ENCODE results near the gene BAIAP2L2. TPM values are rescaled to one million over a fixed set of nuclear protein-coding genes. Genes with fewer than 3 reads are reported as not detected.
"Not testable (repeated sequence)": the region's sequence is repeated elsewhere in the genome, so short reads cannot be mapped to it uniquely, and the experiment has no call there.

BAIAP2L2 gene
- total RNA-seq, 1 donor from 2014 or later, result 0.54 TPM

GRCh38 chr22:38120359-38121110, 10.1 kb upstream of the BAIAP2L2 start:
- TF ChIP-seq EZH2 (IDR thresholded peaks at IDR 0.05; ENCODE audit: insufficient read depth, low read length), result no peak
- TF ChIP-seq, protein P1, sequence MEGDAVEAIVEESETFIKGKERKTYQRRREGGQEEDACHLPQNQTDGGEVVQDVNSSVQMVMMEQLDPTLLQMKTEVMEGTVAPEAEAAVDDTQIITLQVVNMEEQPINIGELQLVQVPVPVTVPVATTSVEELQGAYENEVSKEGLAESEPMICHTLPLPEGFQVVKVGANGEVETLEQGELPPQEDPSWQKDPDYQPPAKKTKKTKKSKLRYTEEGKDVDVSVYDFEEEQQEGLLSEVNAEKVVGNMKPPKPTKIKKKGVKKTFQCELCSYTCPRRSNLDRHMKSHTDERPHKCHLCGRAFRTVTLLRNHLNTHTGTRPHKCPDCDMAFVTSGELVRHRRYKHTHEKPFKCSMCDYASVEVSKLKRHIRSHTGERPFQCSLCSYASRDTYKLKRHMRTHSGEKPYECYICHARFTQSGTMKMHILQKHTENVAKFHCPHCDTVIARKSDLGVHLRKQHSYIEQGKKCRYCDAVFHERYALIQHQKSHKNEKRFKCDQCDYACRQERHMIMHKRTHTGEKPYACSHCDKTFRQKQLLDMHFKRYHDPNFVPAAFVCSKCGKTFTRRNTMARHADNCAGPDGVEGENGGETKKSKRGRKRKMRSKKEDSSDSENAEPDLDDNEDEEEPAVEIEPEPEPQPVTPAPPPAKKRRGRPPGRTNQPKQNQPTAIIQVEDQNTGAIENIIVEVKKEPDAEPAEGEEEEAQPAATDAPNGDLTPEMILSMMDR (IDR thresholded peaks at IDR 0.05; ENCODE audit: insufficient read depth, low read depth, low read length), result no peak
- Histone ChIP-seq H3K4me3 (ENCODE audit: insufficient read depth, low read depth, low read length) (no peak overlapping the region), H3K9ac (ENCODE audit: low read length) (no peak overlapping the region), H4K20me1 (ENCODE audit: insufficient read depth, low read length) (no peaks in the 10 kb centered on the region), H3K36me3 (ENCODE audit: insufficient read depth, low read length) (no peaks in the 10 kb centered on the region), H3K9me3 (ENCODE audit: insufficient read depth, low read depth, low read length) (no peaks in the 10 kb centered on the region), H3K27ac (ENCODE audit: low read depth, low read length) (no peak overlapping the region), H3K4me1 (ENCODE audit: insufficient read depth, low read length) (no peaks in the 10 kb centered on the region), H3K79me2 (ENCODE audit: insufficient read depth, low read length) (no peaks in the 10 kb centered on the region), H3K4me2 (ENCODE audit: low read length) (no peak overlapping the region), H3K27me3 (ENCODE audit: insufficient read depth, low read length) (no peaks in the 10 kb centered on the region), H2AFZ (ENCODE audit: low read depth, low read length) (no peak overlapping the region)
- DNase-seq (ENCODE audit: low read depth) (no peak), FAIRE-seq (no peak)
- Mint-ChIP-seq H3K27ac (ENCODE audit: unreplicated experiment) (no peak overlapping the region), H3K4me3 (ENCODE audit: unreplicated experiment) (no peak overlapping the region), H3K4me1 (ENCODE audit: low read depth, unreplicated experiment) (peaks cover 3% of the 10 kb centered on the region), H3K27me3 (ENCODE audit: low read depth, unreplicated experiment) (peaks cover 13% of the 10 kb centered on the region), H3K9me3 (ENCODE audit: unreplicated experiment) (no peaks in the 10 kb centered on the region), H3K36me3 (ENCODE audit: low read depth, unreplicated experiment) (no peaks in the 10 kb centered on the region)

GRCh38 chr22:38118747-38119146, 8.3 kb upstream of the BAIAP2L2 start:
- H3K36me3 Mint-ChIP-seq (ENCODE audit: low read depth, unreplicated experiment); H3K27ac ChIP-seq (ENCODE audit: low read depth, low read length); H3K36me3 ChIP-seq (ENCODE audit: insufficient read depth, low read length); FAIRE-seq; H3K9ac ChIP-seq (ENCODE audit: low read length); H3K79me2 ChIP-seq (ENCODE audit: insufficient read depth, low read length); H3K9me3 Mint-ChIP-seq (ENCODE audit: unreplicated experiment); H3K4me3 ChIP-seq (ENCODE audit: insufficient read depth, low read depth, low read length); H3K4me1 Mint-ChIP-seq (ENCODE audit: low read depth, unreplicated experiment); H3K9me3 ChIP-seq (ENCODE audit: insufficient read depth, low read depth, low read length); DNase-seq (ENCODE audit: low read depth); H3K27ac Mint-ChIP-seq (ENCODE audit: unreplicated experiment); H2AFZ ChIP-seq (ENCODE audit: low read depth, low read length); H3K4me1 ChIP-seq (ENCODE audit: insufficient read depth, low read length); H3K4me2 ChIP-seq (ENCODE audit: low read length); H4K20me1 ChIP-seq (ENCODE audit: insufficient read depth, low read length); H3K27me3 ChIP-seq (ENCODE audit: insufficient read depth, low read length); H3K4me3 Mint-ChIP-seq (ENCODE audit: unreplicated experiment): not testable (repeated sequence)
- peaks cover 11% of the 10 kb centered on the region for H3K27me3 Mint-ChIP-seq (ENCODE audit: low read depth, unreplicated experiment)

DNA sequence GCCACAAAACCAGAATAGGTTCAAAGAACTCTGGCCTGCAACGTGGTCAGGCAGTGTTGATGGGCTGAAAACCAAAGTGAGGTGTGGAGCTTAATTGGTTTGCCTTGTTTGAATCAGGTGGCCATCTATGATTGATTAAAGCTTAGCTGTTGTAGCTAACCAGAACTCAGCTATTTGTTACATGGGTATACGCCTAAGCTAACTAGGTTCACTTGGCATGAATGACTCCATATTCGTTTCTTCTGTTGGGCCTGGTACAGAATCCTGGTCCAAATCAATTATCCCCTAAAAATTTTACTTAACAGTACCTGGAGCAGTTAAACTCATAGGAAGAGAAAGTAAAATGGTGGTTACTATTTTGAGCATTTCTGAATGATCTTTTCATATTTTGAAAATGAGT, 7.7 kb upstream of the BAIAP2L2 start:
- no peak for FAIRE-seq
- no peaks in the 10 kb centered on the region for H3K9me3 Mint-ChIP-seq (ENCODE audit: unreplicated experiment)

DNA sequence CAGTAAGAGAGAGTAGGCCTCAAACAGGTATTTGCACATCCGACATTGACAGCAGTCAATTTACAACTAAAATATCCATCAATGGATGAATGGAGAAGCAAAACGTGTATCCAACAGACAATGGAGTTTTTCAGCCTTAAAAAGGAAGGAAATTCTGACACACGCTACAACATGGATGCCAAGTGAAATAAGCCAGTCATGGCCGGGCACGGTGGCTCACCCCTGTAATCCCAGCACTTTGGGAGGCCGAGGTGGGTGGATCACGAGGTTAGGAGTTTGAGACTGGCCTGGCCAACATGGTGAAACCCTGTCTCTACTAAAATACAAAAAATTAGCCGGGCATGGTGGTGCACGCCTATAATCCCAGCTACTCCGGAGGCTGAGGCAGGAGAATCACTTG, 7.1 kb upstream of the BAIAP2L2 start:
- H3K9me3 Mint-ChIP-seq (ENCODE audit: unreplicated experiment); H3K9ac ChIP-seq (ENCODE audit: low read length); H3K79me2 ChIP-seq (ENCODE audit: insufficient read depth, low read length); H3K27me3 ChIP-seq (ENCODE audit: insufficient read depth, low read length); FAIRE-seq; H3K36me3 ChIP-seq (ENCODE audit: insufficient read depth, low read length); H3K9me3 ChIP-seq (ENCODE audit: insufficient read depth, low read depth, low read length); H3K4me3 ChIP-seq (ENCODE audit: insufficient read depth, low read depth, low read length); H4K20me1 ChIP-seq (ENCODE audit: insufficient read depth, low read length); H3K36me3 Mint-ChIP-seq (ENCODE audit: low read depth, unreplicated experiment); H3K4me3 Mint-ChIP-seq (ENCODE audit: unreplicated experiment); H3K4me1 ChIP-seq (ENCODE audit: insufficient read depth, low read length); H3K27ac ChIP-seq (ENCODE audit: low read depth, low read length); DNase-seq (ENCODE audit: low read depth); H3K27ac Mint-ChIP-seq (ENCODE audit: unreplicated experiment); H3K4me1 Mint-ChIP-seq (ENCODE audit: low read depth, unreplicated experiment); H3K4me2 ChIP-seq (ENCODE audit: low read length); H2AFZ ChIP-seq (ENCODE audit: low read depth, low read length): not testable (repeated sequence)
- H3K27me3 Mint-ChIP-seq (ENCODE audit: low read depth, unreplicated experiment), result peaks cover 16% of the 10 kb centered on the region

More for the DNA sequence above, 7.7 kb upstream of the BAIAP2L2 start:
- DNase-seq (ENCODE audit: low read depth), result no peak
- no peak for TF ChIP-seq EZH2 (IDR thresholded peaks at IDR 0.05; ENCODE audit: insufficient read depth, low read length)
- TF ChIP-seq, protein P1 (IDR thresholded peaks at IDR 0.05; ENCODE audit: insufficient read depth, low read depth, low read length), result no peak
- no peak overlapping the region for H3K9ac ChIP-seq (ENCODE audit: low read length)
- H3K27me3 ChIP-seq (ENCODE audit: insufficient read depth, low read length), result no peaks in the 10 kb centered on the region
- no peak overlapping the region for H2AFZ ChIP-seq (ENCODE audit: low read depth, low read length)
- Mint-ChIP-seq H3K27me3 (ENCODE audit: low read depth, unreplicated experiment) (peaks cover 14% of the 10 kb centered on the region), H3K36me3 (ENCODE audit: low read depth, unreplicated experiment) (no peaks in the 10 kb centered on the region), H3K4me3 (ENCODE audit: unreplicated experiment) (no peak overlapping the region), H3K27ac (ENCODE audit: unreplicated experiment) (no peak overlapping the region), H3K4me1 (ENCODE audit: low read depth, unreplicated experiment) (no peaks in the 10 kb centered on the region)
- H4K20me1 ChIP-seq (ENCODE audit: insufficient read depth, low read length), result no peaks in the 10 kb centered on the region
- no peaks in the 10 kb centered on the region for H3K79me2 ChIP-seq (ENCODE audit: insufficient read depth, low read length)
- no peaks in the 10 kb centered on the region for H3K4me1 ChIP-seq (ENCODE audit: insufficient read depth, low read length)
- H3K4me2 ChIP-seq (ENCODE audit: low read length), result no peak overlapping the region
- H3K4me3 ChIP-seq (ENCODE audit: insufficient read depth, low read depth, low read length), result no peak overlapping the region
- H3K9me3 ChIP-seq (ENCODE audit: insufficient read depth, low read depth, low read length), result no peaks in the 10 kb centered on the region
- H3K27ac ChIP-seq (ENCODE audit: low read depth, low read length), result no peak overlapping the region
- H3K36me3 ChIP-seq (ENCODE audit: insufficient read depth, low read length), result no peaks in the 10 kb centered on the region

All from astrocyte (in vitro differentiated cells and primary cell).